HepG2 (cell line): ENCODE data around the gene MYADML2. TPM values are rescaled to one million over a fixed set of nuclear protein-coding genes. Genes with fewer than 3 reads are reported as not detected.
A peak's percentile ranks its signal among the peaks of the same experiment; 100 is the strongest.

Source experiments
- GPBP1L1 ChIP-seq: sonication (generic); formaldehyde crosslinking; IDR thresholded peaks from 2 replicates; pipeline ENCODE4 v1.5.0; 2020; ENCODE audit warnings: mild to moderate bottlenecking, missing genetic modification reagents
- HOMEZ ChIP-seq: IDR thresholded peaks from 2 replicates; pipeline ENCODE4 v1.6.1; 2016; ENCODE audit warnings: low read depth
- HOXA5 ChIP-seq: sonication (generic); formaldehyde crosslinking; IDR thresholded peaks from 2 replicates; pipeline ENCODE4 v1.4.0; 2020; ENCODE audit warnings: missing genetic modification reagents
- MTA1 ChIP-seq: sonication (generic); formaldehyde crosslinking; IDR thresholded peaks from 2 replicates; pipeline ENCODE4 v1.4.0; 2020; ENCODE audit warnings: missing genetic modification reagents, mild to moderate bottlenecking, borderline replicate concordance
- NFE2L2 ChIP-seq: fragments of 150-350 bp; IDR thresholded peaks from 2 replicates; pipeline ENCODE4 v1.6.1; 2014; ENCODE audit warnings: low read length
- SMARCC2 ChIP-seq: fragments of 450-650 bp; IDR thresholded peaks from 2 replicates; pipeline ENCODE4 v1.6.1; 2017; ENCODE audit warnings: antibody characterized with exemption, mild to moderate bottlenecking
- SYNCRIP ChIP-seq: fragments of 200-400 bp; formaldehyde crosslinking; IDR thresholded peaks from 2 replicates; pipeline ENCODE4 v1.6.1; 2018; ENCODE audit warnings: mild to moderate bottlenecking, low read depth, low read length; ENCODE audit not compliant: insufficient read depth
- ZNF383 ChIP-seq: sonication (generic); formaldehyde crosslinking; IDR thresholded peaks from 2 replicates; pipeline ENCODE4 v1.4.0; 2020; ENCODE audit warnings: missing genetic modification reagents, mild to moderate bottlenecking, borderline replicate concordance
- ZNF407 ChIP-seq: sonication (generic); formaldehyde crosslinking; IDR thresholded peaks from one replicate; pipeline ENCODE4 v1.5.1; 2020; ENCODE audit warnings: mild to moderate bottlenecking, missing genetic modification reagents; ENCODE audit errors: not compliant biosample characterization
- ZNF615 ChIP-seq: sonication (generic); formaldehyde crosslinking; IDR thresholded peaks from 2 replicates; pipeline ENCODE4 v1.5.0; 2020; ENCODE audit warnings: mild to moderate bottlenecking, missing genetic modification reagents, borderline replicate concordance
- ZNF841 ChIP-seq: sonication (generic); formaldehyde crosslinking; IDR thresholded peaks from 2 replicates; pipeline ENCODE4 v1.8.1; 2023; ENCODE audit warnings: missing genetic modification reagents, borderline replicate concordance
- polyA plus RNA-seq, 8 experiments: library from polyadenylated mRNA; depleted of rRNA in 3 of 8; stranded (reverse) in 7 of 8; unstranded in 1 of 8; fragments of >200 nt; fragmentation: Illumina TruSeq in 4 of 8; extraction: Trizol in 4 of 8; gene quantifications; 2 replicates each; pipeline versions ENCODE4 v1.2.1 to v1.2.3, GENCODE V29; 2011 to 2016; ENCODE audit warnings: low read depth in 4 of 8, missing spikeins in 1 of 8, mixed read lengths in 1 of 8; ENCODE audit not compliant: insufficient read depth in 1 of 8
- total RNA-seq, 5 experiments: library from RNA; depleted of rRNA; stranded (reverse); fragments of >200 nt; fragmentation: Illumina TruSeq; extraction: Trizol; gene quantifications; 2 replicates each; pipeline ENCODE4 v1.2.3, GENCODE V29; 2016; ENCODE audit warnings: low read depth in 1 of 5

MYADML2 gene
- total and polyA plus RNA-seq, 2 of the 13 experiments (the other 11 are each of a cell fraction or from before 2014, with no cell fraction given), result not detected

GRCh38 chr17:81993729-81994592, 46.9 kb upstream of the MYADML2 start (continued):
- TF ChIP-seq SMARCC2 (no peak), HOXA5 (CRISPR knock-in tag) (peak; percentile 55), ZNF407 (CRISPR knock-in tag) (peak; percentile 54), SYNCRIP (no peak), GPBP1L1 (CRISPR knock-in tag) (no peak), ZNF383 (CRISPR knock-in tag) (no peak), MTA1 (no peak), HOMEZ (CRISPR knock-in tag) (no peak), ZNF841 (CRISPR knock-in tag) (no peak), ZNF615 (CRISPR knock-in tag) (no peak; the same call in 1 of the 2 replicates), NFE2L2 (no peak)
